ENCODE results near the gene WWOX. TPM values are rescaled to one million over a fixed set of nuclear protein-coding genes. Genes with fewer than 3 reads are reported as not detected.

WWOX gene
- total RNA-seq, 2 donors from 2014 or later: 30.0 to 35.4 TPM

DNA sequence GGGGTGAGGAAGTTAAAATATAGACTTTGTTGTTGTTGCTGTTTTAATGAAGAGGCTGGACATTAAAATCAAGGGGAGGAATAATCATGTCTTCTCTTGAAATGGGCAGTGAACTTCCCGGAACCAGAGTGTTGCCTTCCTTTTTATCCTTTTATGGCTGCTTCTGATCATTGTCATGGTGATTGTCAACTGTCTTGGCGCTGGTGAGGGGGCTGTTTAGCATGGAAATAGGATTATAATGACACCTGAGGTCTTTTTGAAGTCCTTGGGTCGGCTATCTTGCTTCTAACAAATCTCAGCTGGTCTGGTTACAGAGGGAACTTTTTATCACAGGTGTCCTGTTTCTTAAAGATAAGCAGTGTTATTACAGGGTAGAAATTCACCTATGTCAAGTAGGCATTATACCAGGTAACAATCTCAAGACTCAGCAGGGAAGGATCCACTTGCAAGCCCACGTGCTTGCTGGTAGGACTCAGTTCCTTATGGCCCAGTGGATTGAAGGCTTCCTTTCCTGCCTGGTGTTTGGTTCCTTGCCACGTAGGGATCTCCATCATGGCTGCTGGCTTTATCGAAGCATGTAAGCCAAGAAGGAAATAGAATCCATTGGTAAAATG, 349.3 kb downstream of the WWOX start:
- Mint-ChIP-seq H3K27me3 (ENCODE audit: insufficient read depth) (peaks cover 46% of the 10 kb centered on the region), H3K4me1 (peaks cover 24% of the 10 kb centered on the region), H3K36me3 (ENCODE audit: low read depth) (no peaks in the 10 kb centered on the region), H3K9me3 (no peaks in the 10 kb centered on the region), H3K4me3 (no peak overlapping the region), H3K27ac (peak overlapping the region; percentile 19)
- 33 to 58% methylated on average over 5 to 6 of the region's 6 CpGs for WGBS, 2 experiments (ENCODE audit: insufficient coverage in 1 of 2, insufficient read length in 1 of 2)
- TF ChIP-seq, protein P1, sequence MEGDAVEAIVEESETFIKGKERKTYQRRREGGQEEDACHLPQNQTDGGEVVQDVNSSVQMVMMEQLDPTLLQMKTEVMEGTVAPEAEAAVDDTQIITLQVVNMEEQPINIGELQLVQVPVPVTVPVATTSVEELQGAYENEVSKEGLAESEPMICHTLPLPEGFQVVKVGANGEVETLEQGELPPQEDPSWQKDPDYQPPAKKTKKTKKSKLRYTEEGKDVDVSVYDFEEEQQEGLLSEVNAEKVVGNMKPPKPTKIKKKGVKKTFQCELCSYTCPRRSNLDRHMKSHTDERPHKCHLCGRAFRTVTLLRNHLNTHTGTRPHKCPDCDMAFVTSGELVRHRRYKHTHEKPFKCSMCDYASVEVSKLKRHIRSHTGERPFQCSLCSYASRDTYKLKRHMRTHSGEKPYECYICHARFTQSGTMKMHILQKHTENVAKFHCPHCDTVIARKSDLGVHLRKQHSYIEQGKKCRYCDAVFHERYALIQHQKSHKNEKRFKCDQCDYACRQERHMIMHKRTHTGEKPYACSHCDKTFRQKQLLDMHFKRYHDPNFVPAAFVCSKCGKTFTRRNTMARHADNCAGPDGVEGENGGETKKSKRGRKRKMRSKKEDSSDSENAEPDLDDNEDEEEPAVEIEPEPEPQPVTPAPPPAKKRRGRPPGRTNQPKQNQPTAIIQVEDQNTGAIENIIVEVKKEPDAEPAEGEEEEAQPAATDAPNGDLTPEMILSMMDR (conservative IDR thresholded peaks at IDR 0.05): no peak
- Histone ChIP-seq H3K4me1 (ENCODE audit: control insufficient read depth, insufficient read depth, low read length) (peaks cover 17% of the 10 kb centered on the region), H3K27me3 (ENCODE audit: control insufficient read depth, insufficient read depth, low read length, poor library complexity, severe bottlenecking) (no peaks in the 10 kb centered on the region), H3K9ac (ENCODE audit: extremely low read depth, low read length, poor library complexity, severe bottlenecking) (no peak overlapping the region), H3K9me3 (ENCODE audit: control insufficient read depth, low read length) (no peaks in the 10 kb centered on the region), H3K27ac (ENCODE audit: low read depth, low read length) (no peak overlapping the region), H3K36me3 (ENCODE audit: control insufficient read depth, insufficient read depth, low read length) (no peaks in the 10 kb centered on the region), H3K4me3 (ENCODE audit: low read length) (no peak overlapping the region)
- DNase-seq: peak; percentile 69

DNA sequence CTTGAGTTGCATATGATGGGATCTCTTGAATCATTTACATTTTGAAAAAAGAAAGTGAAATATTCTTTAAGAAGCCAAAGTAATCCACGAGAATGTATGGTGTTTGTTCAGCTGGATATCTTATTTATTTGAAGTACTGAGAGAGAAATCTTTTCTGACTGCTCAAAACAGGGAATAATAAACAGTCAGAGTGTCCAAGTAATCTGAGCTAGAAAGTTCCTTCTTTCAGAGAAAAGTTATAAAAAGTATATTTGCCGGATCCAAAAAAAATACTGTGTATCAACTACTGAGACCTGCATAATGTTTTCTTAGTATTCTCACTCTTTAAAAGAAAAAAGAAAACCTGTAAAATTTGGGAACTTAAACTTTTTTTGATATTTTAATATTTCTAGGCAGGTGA, 350.8 kb downstream of the WWOX start:
- H3K4me3 ChIP-seq (ENCODE audit: low read length): no peak overlapping the region
- Mint-ChIP-seq H3K27ac (no peak overlapping the region), H3K4me1 (peaks cover 23% of the 10 kb centered on the region), H3K27me3 (ENCODE audit: insufficient read depth) (peaks cover 34% of the 10 kb centered on the region), H3K36me3 (ENCODE audit: low read depth) (no peaks in the 10 kb centered on the region), H3K9me3 (no peaks in the 10 kb centered on the region), H3K4me3 (no peak overlapping the region)
- H3K9me3 ChIP-seq (ENCODE audit: control insufficient read depth, low read length): no peaks in the 10 kb centered on the region
- H3K27me3 ChIP-seq (ENCODE audit: control insufficient read depth, insufficient read depth, low read length, poor library complexity, severe bottlenecking): no peaks in the 10 kb centered on the region
- H3K9ac ChIP-seq (ENCODE audit: extremely low read depth, low read length, poor library complexity, severe bottlenecking): no peak overlapping the region
- H3K36me3 ChIP-seq (ENCODE audit: control insufficient read depth, insufficient read depth, low read length): no peaks in the 10 kb centered on the region
- TF ChIP-seq, protein P1 (conservative IDR thresholded peaks at IDR 0.05): no peak
- peaks cover 17% of the 10 kb centered on the region for H3K4me1 ChIP-seq (ENCODE audit: control insufficient read depth, insufficient read depth, low read length)
- WGBS, 2 experiments (ENCODE audit: insufficient coverage in 1 of 2, insufficient read length in 1 of 2): 88 to 92% methylated on average over 1 to 2 of the region's 2 CpGs
- H3K27ac ChIP-seq (ENCODE audit: low read depth, low read length): no peak overlapping the region
- DNase-seq: no peak

DNA sequence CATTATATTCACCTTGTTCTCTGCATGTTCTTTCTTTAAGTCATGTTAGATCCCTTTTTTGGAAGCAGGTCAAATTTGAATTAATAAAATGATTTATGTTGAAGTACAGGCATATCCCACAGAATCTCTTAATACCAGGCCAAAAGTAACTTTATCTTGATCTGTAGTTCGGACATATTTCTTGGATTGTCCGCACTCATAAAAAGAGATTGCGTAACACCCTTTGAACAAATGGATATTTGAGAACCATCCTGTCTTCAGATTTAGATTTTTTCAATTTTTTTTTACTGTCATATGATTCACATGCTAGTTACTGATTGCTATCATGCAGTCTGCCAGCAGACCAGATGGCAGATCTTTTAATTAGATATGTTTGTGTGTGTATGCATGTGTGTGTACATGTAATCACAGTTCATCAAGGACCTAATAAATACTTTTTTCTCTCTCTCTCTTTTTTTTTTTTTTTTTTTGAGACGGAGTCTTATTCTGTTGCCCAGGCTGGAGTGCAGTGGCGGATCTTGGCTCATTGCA, 352.6 kb downstream of the WWOX start:
- Mint-ChIP-seq H3K27me3 (ENCODE audit: insufficient read depth) (peaks cover 23% of the 10 kb centered on the region), H3K36me3 (ENCODE audit: low read depth) (no peaks in the 10 kb centered on the region), H3K9me3 (no peaks in the 10 kb centered on the region), H3K4me1 (peaks cover 27% of the 10 kb centered on the region), H3K4me3 (no peak overlapping the region), H3K27ac (no peak overlapping the region)
- Histone ChIP-seq H3K9me3 (ENCODE audit: control insufficient read depth, low read length) (no peaks in the 10 kb centered on the region), H3K36me3 (ENCODE audit: control insufficient read depth, insufficient read depth, low read length) (no peaks in the 10 kb centered on the region), H3K4me3 (ENCODE audit: low read length) (no peak overlapping the region), H3K27ac (ENCODE audit: low read depth, low read length) (no peak overlapping the region), H3K27me3 (ENCODE audit: control insufficient read depth, insufficient read depth, low read length, poor library complexity, severe bottlenecking) (no peaks in the 10 kb centered on the region), H3K9ac (ENCODE audit: extremely low read depth, low read length, poor library complexity, severe bottlenecking) (no peak overlapping the region), H3K4me1 (ENCODE audit: control insufficient read depth, insufficient read depth, low read length) (peaks cover 22% of the 10 kb centered on the region)
- TF ChIP-seq, protein P1 (conservative IDR thresholded peaks at IDR 0.05): no peak
- WGBS, 2 experiments (ENCODE audit: insufficient coverage in 1 of 2, insufficient read length in 1 of 2): 94 to 96% methylated on average over 3 to 5 of the region's 5 CpGs
- DNase-seq: no peak

Data from endodermal cell (in vitro differentiated cells).